Measurements from ENCODE around the gene TRAF5. TPM values are rescaled to one million over a fixed set of nuclear protein-coding genes. Genes with fewer than 3 reads are reported as not detected.
"Not testable (repeated sequence)": the region's sequence is repeated elsewhere in the genome, so short reads cannot be mapped to it uniquely, and the experiment has no call there.

The TRAF5 gene
- total RNA-seq, 1 donor from 2014 or later = 1.5 TPM

- no peak for DNase-seq
- TF ChIP-seq, protein P1, sequence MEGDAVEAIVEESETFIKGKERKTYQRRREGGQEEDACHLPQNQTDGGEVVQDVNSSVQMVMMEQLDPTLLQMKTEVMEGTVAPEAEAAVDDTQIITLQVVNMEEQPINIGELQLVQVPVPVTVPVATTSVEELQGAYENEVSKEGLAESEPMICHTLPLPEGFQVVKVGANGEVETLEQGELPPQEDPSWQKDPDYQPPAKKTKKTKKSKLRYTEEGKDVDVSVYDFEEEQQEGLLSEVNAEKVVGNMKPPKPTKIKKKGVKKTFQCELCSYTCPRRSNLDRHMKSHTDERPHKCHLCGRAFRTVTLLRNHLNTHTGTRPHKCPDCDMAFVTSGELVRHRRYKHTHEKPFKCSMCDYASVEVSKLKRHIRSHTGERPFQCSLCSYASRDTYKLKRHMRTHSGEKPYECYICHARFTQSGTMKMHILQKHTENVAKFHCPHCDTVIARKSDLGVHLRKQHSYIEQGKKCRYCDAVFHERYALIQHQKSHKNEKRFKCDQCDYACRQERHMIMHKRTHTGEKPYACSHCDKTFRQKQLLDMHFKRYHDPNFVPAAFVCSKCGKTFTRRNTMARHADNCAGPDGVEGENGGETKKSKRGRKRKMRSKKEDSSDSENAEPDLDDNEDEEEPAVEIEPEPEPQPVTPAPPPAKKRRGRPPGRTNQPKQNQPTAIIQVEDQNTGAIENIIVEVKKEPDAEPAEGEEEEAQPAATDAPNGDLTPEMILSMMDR (IDR thresholded peaks at IDR 0.05; ENCODE audit: borderline replicate concordance) = no peak
- Histone ChIP-seq H3K4me1 (no peaks in the 10 kb centered on the region), H3K36me3 (no peaks in the 10 kb centered on the region), H3K4me3 (no peak overlapping the region), H3K27me3 (ENCODE audit: low read depth) (no peaks in the 10 kb centered on the region), H3K27ac (replicated peaks) (no peak overlapping the region), H3K9me3 (replicated peaks) (peaks cover 5% of the 10 kb centered on the region)
- intact Hi-C loops (cut with micrococcal nuclease) = no loop called here
Measured at GRCh38 chr1:211349741-211350140, 23.1 kb downstream of the TRAF5 start.

GRCh38 chr1:211352055-211352454 is 25.4 kb downstream of the TRAF5 start:
- H3K4me1 ChIP-seq; H3K27me3 ChIP-seq (ENCODE audit: low read depth); intact Hi-C loops (cut with micrococcal nuclease): not testable (repeated sequence)

GRCh38 chr1:211352465-211352864 is 25.8 kb downstream of the TRAF5 start:
- no peak overlapping the region for H3K27ac ChIP-seq (replicated peaks)
- H3K4me1 ChIP-seq = no peaks in the 10 kb centered on the region
- H3K27me3 ChIP-seq (ENCODE audit: low read depth) = no peaks in the 10 kb centered on the region
- TF ChIP-seq, protein P1 (IDR thresholded peaks at IDR 0.05; ENCODE audit: borderline replicate concordance) = no peak
- H3K36me3 ChIP-seq = peaks cover 5% of the 10 kb centered on the region
- peaks cover 5% of the 10 kb centered on the region for H3K9me3 ChIP-seq (replicated peaks)
- intact Hi-C loops (cut with micrococcal nuclease) = no loop called here
- no peak overlapping the region for H3K4me3 ChIP-seq
- no peak for DNase-seq

More at GRCh38 chr1:211352055-211352454, 25.4 kb downstream of the TRAF5 start:
- not testable (repeated sequence) for DNase-seq; H3K36me3 ChIP-seq; H3K4me3 ChIP-seq; H3K9me3 ChIP-seq (replicated peaks); H3K27ac ChIP-seq (replicated peaks)

GRCh38 chr1:211352985-211353515 is 26.4 kb downstream of the TRAF5 start:
- no peak overlapping the region for H3K4me3 ChIP-seq
- intact Hi-C loops (cut with micrococcal nuclease) = no loop called here
- H3K36me3 ChIP-seq = peaks cover 5% of the 10 kb centered on the region
- H3K27ac ChIP-seq (replicated peaks) = no peak overlapping the region
- peaks cover 5% of the 10 kb centered on the region for H3K9me3 ChIP-seq (replicated peaks)
- no peaks in the 10 kb centered on the region for H3K27me3 ChIP-seq (ENCODE audit: low read depth)
- no peak for DNase-seq
- TF ChIP-seq, protein P1 (IDR thresholded peaks at IDR 0.05; ENCODE audit: borderline replicate concordance) = peak; percentile 66
- H3K4me1 ChIP-seq = no peaks in the 10 kb centered on the region

GRCh38 chr1:211353562-211354212 is 27.1 kb downstream of the TRAF5 start:
- no peak for DNase-seq
- peaks cover 5% of the 10 kb centered on the region for H3K9me3 ChIP-seq (replicated peaks)
- TF ChIP-seq, protein P1 (IDR thresholded peaks at IDR 0.05; ENCODE audit: borderline replicate concordance) = no peak
- no peak overlapping the region for H3K4me3 ChIP-seq
- H3K36me3 ChIP-seq = peaks cover 5% of the 10 kb centered on the region
- no peaks in the 10 kb centered on the region for H3K4me1 ChIP-seq
- no peaks in the 10 kb centered on the region for H3K27me3 ChIP-seq (ENCODE audit: low read depth)
- intact Hi-C loops (cut with micrococcal nuclease) = no loop called here
- no peak overlapping the region for H3K27ac ChIP-seq (replicated peaks)

GRCh38 chr1:211355873-211356272 is 29.2 kb downstream of the TRAF5 start:
- Histone ChIP-seq H3K36me3 (peaks cover 8% of the 10 kb centered on the region), H3K27me3 (ENCODE audit: low read depth) (no peaks in the 10 kb centered on the region), H3K27ac (replicated peaks) (no peak overlapping the region), H3K4me1 (no peaks in the 10 kb centered on the region), H3K4me3 (no peak overlapping the region), H3K9me3 (replicated peaks) (peaks cover 5% of the 10 kb centered on the region)
- intact Hi-C loops (cut with micrococcal nuclease) = no loop called here
- no peak for DNase-seq
- TF ChIP-seq, protein P1 (IDR thresholded peaks at IDR 0.05; ENCODE audit: borderline replicate concordance) = no peak

Measured in left ventricle myocardium inferior (tissue), 1 donor.